IPS-18c (cell line): ENCODE results near the gene ZNF776.
"Not testable (repeated sequence)": the region's sequence is repeated elsewhere in the genome, so short reads cannot be mapped to it uniquely, and the experiment has no call there.

Experiments used
- H3K4me3 ChIP-seq: 2 replicates; pipeline ENCODE4 v1.7.0; 2013; ENCODE audit warnings: low read depth, mild to moderate bottlenecking, low read length, moderate library complexity; ENCODE audit not compliant: insufficient read depth
- H3K9me3 ChIP-seq: one replicate; pipeline ENCODE4 v1.6.1; 2013; ENCODE audit warnings: mild to moderate bottlenecking, low read length, moderate library complexity; ENCODE audit not compliant: control insufficient read depth, insufficient read depth

ZNF776 gene

DNA sequence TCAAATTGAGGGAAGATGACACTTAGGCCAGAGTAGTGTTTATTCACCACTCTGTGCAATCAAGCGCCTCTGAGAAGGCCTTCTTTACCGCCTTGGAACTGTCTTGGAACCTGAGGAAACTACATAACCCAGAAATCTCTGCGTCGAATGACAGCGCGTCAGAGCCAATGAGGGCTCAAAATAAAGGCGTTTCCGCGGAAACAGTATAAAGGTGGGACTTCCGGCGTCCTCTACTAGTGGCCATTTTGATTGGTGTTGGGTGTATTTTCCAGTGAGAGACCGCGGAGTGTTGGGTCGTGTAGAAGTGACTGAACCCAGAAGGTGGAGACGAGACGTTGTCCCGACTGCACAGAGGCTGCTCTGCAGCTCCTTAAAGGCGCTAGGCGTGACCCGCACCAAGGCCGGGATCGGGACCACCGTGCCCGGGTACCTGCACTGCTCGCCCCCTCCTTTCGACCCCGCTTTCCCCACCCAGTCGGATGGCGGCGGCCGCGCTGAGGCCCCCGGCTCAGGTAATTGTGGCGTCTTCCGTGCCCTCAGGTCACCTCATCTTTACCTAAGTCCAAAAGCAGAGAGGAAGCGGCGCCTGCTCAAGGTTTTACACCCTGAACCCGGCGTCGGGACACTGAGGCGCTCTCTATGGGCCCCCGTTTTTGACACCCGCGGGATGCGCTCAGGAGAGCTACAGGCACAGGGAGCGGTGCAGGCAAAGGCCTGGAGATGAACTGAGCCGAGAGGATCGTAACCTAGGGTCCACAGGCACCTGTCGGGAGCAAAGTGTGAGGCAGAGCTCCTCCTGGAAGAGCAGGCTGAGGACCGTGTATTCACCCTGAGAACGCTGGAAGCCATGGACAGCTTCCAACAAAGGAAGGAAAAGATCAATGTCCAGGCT lies at the start of gene ZNF776:
Gene ZNF776 (plus strand): TSS at position 236 of the 892 bp plus-strand sequence. CDS start 244 bp downstream, at position 480.
- H3K4me3 ChIP-seq, result peak within 1 kb of the TSS; percentile 79
- no peaks in the 10 kb centered on the region for H3K9me3 ChIP-seq

DNA sequence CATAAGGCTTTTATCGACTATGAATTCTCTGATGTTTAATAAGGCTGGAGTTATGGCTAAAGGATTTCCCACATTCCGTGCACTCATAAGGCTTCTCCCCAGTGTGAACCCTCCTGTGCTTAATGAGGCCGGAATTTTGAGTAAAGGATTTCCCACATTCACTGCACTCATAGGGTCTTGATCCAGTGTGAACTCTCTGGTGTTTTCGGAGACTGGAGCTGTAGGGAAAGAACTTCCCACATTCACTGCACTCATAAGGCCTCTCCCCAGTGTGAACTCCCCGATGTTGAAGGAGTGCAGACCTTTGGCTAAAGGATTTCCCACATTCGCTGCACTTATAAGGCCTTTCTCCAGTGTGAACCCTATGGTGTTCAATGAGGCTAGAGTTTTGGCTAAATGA lies 45.0 kb upstream of the ZNF776 start:
- no peak overlapping the region for H3K4me3 ChIP-seq
- H3K9me3 ChIP-seq, result peaks cover 10% of the 10 kb centered on the region

DNA sequence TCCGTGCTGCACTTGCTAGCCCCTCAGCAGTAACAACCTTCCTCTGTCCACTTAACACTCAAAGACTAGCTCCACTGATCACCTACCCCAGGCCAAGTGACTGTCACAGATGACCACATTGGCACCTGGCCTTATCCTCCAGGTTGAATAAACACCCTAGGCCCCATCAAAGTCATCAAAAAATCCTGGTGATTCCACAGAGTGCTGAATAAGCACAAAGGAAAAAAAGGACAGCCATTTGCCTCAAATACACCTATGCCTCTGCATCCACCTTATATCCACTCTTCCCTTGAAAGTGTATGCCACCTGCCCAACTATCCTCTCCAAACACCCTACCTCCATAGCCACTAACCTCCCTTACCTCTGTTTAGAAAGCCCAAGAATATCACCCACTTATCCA lies 40.3 kb upstream of the ZNF776 start:
- Histone ChIP-seq H3K9me3 (peaks cover 8% of the 10 kb centered on the region), H3K4me3 (no peak overlapping the region)

DNA sequence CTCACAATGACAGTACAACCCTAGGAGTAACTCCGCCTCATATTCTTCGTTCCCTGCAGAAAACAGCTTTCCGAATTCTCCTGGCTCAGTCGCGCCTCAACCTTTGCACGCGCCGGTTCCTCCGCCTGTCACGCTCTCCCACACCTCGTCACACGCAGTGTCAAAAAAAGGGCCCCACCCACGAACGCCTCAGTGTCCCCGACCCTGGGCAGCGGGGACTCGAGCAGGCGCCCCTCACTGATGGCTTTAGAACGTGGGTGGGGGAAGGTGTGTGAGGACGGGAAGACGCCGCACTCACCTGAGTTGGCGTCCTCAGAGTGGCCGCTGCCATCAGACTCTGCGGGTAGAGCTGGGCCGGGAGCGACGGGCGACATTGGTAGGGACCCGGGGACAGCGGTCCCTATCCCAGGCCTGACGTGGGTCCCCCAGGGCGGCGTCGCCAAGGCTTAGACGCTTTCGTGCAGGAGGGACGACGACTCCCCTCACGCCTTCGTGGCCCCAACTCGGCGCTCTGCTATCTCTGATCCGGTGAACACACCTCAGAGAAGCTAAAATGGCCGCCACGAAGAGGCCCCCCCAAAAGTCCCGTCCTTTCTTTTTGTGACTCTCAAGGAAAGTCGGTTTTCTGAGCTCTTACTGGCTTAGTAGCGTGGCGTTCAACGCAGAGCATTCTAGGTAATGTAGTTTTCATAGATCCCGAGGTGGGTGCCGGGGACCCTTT lies 37.8 kb upstream of the ZNF776 start, which contains the start of gene ZNF154:
Gene ZNF154 (minus strand): TSS at position 564 of the 721 bp plus-strand sequence. CDS start 233 bp downstream, at position 331.
- peak within 1 kb of the TSS; percentile 98 for H3K4me3 ChIP-seq
- H3K9me3 ChIP-seq, result peaks cover 4% of the 10 kb centered on the region

DNA sequence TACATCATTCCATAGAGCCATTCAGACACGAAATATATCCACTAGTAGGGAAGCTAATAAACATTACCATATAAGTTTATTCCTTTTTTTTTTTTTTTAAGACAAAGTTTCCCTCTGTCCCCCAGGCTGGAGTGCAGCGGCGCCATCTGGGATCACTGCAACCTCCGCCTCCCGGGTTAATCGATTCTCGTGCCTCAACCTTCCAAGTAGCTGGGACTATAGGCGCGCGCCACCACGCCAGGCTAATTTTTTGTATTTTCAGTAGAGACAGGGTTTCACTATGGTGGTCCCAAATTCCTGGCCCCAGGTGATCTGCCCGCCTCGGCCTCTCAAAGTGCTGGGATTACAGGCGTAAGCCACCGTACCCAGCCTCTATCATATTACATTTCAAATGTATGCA lies 37.0 kb upstream of the ZNF776 start:
- Histone ChIP-seq H3K9me3 (peaks cover 4% of the 10 kb centered on the region), H3K4me3 (peak overlapping the region; percentile 98; the same call in 1 of the 2 replicates)

DNA sequence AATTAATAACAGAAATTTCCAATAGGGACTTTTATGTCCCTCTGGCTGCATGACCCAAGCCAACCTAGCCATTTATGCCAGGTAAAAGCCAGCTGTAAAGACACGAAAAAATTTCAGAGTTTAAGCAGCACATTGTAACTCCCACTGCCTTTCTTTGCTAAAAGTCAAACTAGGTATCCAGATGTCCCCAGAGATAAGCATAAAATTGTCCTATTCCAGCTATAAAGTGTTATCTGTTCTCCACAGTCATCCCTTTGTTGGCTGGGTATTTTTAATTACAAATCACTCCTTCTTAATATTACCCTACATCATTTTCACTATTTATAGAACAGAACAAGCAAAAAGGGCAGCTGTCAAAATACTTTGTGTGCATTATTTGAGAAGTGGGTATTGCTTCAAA lies 34.4 kb upstream of the ZNF776 start:
- Histone ChIP-seq H3K9me3 (no peaks in the 10 kb centered on the region), H3K4me3 (no peak overlapping the region)

DNA sequence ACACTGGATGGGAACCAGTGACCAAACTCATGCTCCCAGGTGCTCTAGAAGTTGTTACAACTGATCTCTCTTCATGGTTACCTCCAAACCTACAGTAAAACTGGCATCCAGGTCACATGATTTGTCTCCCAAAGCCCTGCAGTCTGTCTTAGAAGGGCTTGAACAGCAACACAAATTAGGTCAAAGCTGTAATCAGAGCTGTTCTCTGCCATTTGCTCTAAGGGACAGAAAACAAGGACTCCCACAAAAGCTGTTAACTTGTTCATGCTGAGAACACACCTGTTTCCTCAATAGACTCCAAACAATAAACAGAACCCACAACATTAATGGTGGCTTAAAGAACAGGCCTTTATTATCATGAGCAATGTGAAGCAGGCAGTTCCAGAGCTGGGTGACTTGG lies 27.2 kb upstream of the ZNF776 start:
- peaks cover 9% of the 10 kb centered on the region for H3K9me3 ChIP-seq
- H3K4me3 ChIP-seq, result no peak overlapping the region

DNA sequence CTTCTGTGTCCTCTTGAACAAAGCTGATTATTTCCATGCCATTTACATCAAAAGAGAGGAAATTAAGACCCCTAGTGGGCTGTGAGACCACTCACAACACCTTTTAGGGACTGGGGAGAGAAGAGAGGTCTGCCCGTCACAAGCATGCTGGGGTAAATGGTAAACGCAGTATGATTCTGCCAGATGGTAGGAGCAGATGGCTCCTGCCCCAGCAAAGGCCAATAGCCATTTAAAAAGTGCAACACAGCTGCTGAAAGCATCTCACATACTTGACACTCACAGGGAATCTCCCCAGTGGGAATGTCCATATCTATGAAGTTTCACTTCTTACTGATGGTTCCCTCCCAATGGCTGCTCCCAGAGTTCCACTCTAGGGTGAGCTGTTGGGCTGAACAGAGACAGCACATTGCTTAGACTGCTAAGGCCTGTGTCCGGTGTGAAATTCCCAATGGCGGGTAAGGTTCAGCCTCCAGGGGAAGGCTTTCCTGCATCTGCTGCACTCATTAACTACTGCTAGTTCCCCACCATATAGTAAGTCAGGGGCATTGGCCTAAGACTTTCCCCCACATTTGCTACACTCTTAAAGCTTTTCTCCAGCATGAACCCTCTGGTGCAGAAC lies 26.6 kb upstream of the ZNF776 start:
- Histone ChIP-seq H3K9me3 (peaks cover 9% of the 10 kb centered on the region), H3K4me3 (no peak overlapping the region)

DNA sequence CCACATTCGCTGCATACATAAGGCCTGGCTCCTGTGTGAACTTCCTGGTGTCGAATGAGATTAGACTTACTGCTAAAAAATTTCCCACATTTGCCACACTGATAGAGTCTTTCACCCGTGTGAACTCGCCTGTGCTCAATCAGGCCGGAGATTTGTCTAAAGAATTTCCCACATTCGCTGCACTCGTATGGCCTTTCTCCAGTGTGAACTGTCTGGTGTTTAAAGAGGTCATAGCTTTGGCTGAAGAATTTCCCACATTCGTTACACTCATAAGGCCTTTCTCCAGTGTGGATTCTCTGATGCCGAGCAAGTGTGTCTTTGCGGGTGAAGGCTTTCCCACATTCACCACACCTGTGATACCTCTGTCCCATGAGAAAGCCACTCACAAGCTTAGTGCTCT lies 25.7 kb upstream of the ZNF776 start:
- peaks cover 9% of the 10 kb centered on the region for H3K9me3 ChIP-seq

DNA sequence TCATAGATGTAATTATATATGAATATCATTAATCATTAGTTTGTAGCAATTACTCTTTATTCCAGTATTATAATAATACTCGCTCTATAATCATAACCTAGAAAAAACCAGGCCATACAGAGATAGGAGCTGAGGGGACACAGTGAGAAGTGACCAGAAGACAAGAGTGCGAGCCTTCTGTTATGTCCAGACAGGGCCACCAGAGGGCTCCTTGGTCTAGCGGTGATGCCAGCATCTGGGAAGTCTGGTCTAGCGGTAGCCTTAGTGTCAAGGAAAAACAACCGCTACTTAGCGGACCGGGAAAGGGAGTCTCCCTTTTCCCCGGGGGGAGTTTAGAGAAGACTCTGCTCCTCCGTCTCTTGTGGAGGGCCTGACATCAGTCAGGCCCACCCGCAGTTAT lies 8.3 kb upstream of the ZNF776 start:
- not testable (repeated sequence) for H3K4me3 ChIP-seq, H3K9me3 ChIP-seq

More for the DNA sequence above, 25.7 kb upstream of the ZNF776 start:
- H3K4me3 ChIP-seq, result no peak overlapping the region

DNA sequence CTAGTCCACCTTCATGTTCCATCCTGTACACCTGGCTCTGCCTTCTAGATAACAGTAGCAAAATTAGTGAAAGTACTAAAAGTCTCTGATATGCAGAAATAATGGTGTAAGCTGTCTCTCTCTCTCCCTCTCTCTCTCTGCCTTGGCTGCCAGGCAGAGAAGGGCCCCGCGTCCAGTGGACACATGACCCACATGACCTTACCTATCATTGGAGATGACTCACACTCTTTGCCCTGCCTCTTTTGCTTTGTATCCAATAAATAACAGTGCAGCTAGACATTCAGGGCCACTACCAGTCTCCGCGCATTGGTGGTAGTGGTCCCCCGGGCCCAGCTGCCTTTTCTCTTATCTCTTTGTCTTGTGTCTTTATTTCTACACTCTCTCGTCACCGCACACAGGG lies 7.8 kb upstream of the ZNF776 start:
- H3K9me3 ChIP-seq, H3K4me3 ChIP-seq: not testable (repeated sequence)

DNA sequence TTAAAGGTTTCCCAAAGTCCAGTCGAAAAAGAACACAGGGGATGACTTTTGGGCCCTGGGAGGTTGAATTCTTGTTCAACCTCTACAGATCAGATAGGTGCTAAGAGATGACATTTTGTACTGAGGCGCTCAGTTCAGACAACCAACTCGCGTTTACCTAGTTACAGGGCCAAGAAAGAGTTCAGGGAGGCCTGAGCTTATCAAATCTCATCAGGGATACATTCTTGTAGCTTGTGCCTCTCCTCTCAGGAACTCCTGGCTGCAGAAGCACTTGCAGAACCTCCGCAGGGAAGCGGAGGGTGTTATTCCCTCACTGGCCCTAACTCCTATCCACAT lies 825 bp downstream of the ZNF776 start:
- no peaks in the 10 kb centered on the region for H3K9me3 ChIP-seq
- H3K4me3 ChIP-seq, result peak overlapping the region; percentile 79

DNA sequence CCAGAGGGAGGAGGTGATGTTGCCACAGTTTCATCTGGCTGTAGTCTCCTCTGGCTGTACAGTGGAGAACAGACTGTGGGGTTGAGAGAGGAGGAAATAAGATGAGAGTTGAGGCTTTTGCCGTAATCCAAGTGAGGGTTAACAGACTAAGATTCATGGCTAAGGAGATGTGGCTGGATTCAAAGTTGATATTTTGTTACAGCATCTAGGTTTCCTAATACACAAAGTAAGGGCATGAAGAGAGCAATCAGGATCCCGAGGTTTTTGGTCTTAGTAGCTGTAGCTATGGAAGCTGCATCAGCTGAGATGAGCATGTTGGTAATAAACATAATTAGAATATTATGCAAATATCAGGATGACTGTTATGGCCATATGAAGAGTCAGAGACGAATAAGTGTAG lies 1.4 kb downstream of the ZNF776 start:
- peak overlapping the region; percentile 79 for H3K4me3 ChIP-seq
- no peaks in the 10 kb centered on the region for H3K9me3 ChIP-seq

DNA sequence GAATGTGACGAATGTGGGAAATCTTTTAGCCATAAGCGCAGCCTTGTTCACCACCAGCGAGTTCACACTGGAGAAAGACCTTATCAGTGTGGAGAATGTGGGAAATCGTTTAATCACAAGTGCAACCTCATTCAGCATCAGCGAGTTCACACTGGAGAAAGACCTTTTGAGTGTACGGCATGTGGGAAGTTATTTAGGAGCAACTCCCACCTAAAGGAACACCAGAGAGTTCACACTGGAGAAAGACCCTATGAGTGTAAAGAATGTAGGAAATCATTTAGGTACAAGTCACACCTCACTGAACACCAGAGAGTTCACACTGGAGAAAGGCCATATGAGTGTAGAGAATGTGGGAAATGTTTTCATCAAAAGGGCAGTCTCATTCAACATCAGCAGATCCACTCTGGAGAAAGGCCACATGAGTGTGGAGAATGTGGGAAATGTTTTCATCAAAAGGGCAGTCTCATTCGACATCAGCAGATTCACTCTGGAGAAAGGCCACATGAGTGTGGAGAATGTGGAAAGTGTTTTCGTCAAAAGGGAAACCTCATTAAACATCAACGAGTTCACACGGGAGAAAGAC lies 7.6 kb downstream of the ZNF776 start:
- H3K9me3 ChIP-seq, result no peaks in the 10 kb centered on the region

DNA sequence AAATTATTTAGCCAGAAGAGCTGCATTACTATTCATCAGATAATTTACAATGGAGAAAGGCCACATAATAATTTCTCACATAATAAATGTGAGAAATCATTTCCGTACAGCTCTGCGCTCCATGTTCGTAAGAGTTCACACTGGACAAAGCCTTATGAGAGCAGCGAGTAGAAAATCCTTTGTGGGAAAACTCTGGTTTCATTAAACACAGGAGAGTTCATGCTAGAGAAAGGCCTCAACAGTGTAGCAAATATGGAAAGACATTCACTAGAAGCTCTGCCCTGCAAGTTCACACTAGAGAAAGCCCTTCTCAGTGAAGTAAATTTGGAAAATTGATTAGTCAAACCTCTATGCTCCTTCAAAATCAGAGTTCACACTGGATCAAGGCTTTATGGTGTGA lies 8.4 kb downstream of the ZNF776 start:
- no peak overlapping the region for H3K4me3 ChIP-seq
- no peaks in the 10 kb centered on the region for H3K9me3 ChIP-seq

More for the DNA sequence above, 7.6 kb downstream of the ZNF776 start:
- no peak overlapping the region for H3K4me3 ChIP-seq

DNA sequence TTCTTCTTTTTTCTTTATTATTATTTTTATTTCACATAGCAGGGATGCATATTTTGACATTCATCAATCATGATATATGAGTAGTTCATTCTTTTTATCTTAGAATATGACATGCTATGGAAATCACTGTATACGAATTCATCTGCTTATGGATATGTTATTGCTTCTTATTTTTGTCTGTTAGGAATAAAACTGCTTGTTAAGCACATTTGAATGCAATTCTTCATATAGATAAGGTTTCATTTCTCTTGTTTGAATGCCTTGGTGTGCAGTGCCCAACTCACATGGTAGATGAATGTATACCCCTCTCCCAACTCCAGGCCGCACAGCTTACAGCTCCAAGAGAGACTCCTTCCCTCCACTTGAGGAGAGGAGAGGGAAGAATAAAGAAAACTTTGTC lies 11.3 kb downstream of the ZNF776 start:
- Histone ChIP-seq H3K4me3 (no peak overlapping the region), H3K9me3 (no peaks in the 10 kb centered on the region)

DNA sequence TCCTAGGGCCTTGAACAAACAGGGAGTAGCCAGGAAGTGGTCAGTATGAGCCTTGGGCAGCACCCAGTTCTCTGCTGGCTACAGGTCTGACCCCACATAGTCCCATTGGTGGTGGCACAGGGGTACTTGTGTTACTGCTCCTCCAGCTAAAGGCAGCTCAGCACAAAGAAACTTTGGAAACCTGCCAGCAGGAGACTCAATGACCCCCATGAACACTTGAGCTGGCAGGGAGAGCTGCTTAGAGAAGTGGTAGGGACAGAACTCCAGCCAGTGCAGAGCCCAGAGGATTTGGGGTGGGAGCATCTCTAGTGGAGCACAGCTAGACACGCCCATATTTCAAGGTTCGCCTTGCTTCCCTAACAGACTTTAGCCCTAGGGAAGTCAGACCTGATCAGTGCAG lies 12.5 kb downstream of the ZNF776 start:
- H3K9me3 ChIP-seq, result no peaks in the 10 kb centered on the region

More for the DNA sequence above, 12.5 kb downstream of the ZNF776 start:
- H3K4me3 ChIP-seq, result no peak overlapping the region
